ENCODE data around the gene TRIM26.

The TRIM26 gene

DNA sequence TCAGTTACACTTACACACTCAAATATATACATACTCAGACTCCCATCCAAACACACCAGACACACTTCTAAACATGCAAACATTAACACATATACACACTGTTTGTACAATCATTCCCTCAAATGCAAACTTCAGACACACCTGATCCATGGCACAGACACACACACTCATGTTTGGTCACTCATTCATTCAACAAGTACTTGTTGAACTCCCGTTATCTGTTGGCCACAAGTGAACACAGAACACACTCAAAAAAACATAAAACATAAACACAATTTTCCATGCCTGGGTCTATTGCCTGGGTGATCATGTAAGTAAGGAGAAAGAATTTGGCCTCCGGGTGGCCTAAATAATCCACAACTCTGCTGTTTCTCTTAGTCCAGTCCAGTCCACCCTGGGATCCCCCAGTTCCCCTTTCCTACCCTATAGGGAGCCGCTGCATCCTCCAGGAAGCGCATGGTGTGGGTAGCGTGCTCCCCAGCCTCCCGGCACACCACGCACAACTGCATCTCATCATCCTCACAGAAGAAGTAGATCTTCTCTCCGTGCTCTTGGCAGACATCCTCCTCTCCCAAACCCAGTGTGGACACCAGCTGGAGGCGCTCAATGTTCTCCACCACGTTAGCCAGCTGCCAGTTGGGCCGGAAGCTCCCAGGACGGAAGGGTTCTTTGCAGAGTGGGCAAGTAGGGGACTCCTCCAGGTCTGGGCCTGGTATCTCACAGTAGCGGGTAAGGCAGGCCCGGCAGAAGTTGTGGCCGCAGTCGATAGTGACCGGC is 53.0 kb downstream of the TRIM26 start:
- ATAC-seq, result no peak
- no peak for TF ChIP-seq ARNTL (CRISPR knock-in tag; IDR thresholded peaks at IDR 0.05; ENCODE audit: borderline replicate concordance, low read depth)

DNA sequence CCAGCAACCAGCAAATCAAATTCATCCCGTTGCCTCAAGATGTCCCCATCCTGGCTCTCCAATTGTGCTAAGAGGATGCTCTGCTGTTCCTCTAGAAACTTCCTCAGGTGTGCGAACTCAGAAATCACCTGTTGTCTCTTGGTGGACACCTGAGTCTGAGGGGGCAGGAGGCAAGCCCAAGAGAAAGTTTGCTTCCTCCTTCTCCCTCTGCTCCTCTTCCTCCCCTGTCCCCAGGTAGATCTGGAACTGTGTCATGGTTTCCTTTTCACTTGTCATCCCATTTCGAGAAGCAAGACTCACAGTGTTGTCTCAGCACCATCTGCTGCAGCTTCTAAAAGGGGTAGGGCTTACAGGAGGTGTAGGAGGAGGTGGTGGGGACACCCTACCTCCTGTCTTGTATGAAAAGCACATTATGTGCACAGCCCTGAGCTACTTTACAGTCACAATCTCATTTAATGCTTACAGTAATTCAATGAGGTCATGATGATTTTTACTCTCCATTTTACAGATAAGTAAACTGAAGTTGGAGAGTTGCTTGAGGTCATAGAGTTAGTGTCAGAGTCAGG is 54.6 kb downstream of the TRIM26 start:
- ATAC-seq, result no peak
- TF ChIP-seq PPARA (CRISPR knock-in tag; IDR thresholded peaks at IDR 0.05; ENCODE audit: borderline replicate concordance), result no peak
- no peak for TF ChIP-seq ZFP30 (CRISPR knock-in tag; IDR thresholded peaks at IDR 0.05)
- TF ChIP-seq GLIS3 (CRISPR knock-in tag; IDR thresholded peaks at IDR 0.05), result no peak
- no peak for TF ChIP-seq RARB (CRISPR knock-in tag; IDR thresholded peaks at IDR 0.05)
- no peak for TF ChIP-seq ZNF8 (CRISPR knock-in tag; IDR thresholded peaks at IDR 0.05)
- no peak for TF ChIP-seq ESRRG (CRISPR knock-in tag; IDR thresholded peaks at IDR 0.05)
- TF ChIP-seq BACH2 (CRISPR knock-in tag; IDR thresholded peaks at IDR 0.05; ENCODE audit: borderline replicate concordance), result no peak
- no peak for TF ChIP-seq ARNTL (CRISPR knock-in tag; IDR thresholded peaks at IDR 0.05; ENCODE audit: borderline replicate concordance, low read depth)

DNA sequence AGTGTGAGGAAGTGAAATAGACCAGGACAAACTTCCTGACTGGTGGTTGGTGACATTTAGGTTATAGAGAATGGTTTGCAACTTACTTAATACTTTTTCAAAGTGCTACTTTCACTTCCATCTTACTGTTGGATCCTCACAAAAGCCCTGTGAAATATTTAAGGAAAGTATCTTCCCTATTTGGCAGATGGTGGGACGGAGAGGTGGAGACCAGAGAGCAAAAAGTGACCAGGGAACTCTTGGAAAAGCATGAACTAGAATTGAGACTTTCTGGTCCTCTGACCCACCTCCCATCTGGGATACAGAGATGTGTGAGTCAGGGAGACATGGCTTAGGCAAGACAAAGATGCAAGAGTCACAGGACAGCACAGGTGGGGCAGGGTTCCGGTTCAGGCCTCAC is 55.2 kb downstream of the TRIM26 start:
- no peak for ATAC-seq
- TF ChIP-seq TSHZ2 (CRISPR knock-in tag; IDR thresholded peaks at IDR 0.05) (no peak), ZFP3 (CRISPR knock-in tag; IDR thresholded peaks at IDR 0.05) (no peak), ZNF70 (CRISPR knock-in tag; IDR thresholded peaks at IDR 0.05) (no peak), TCF4 (CRISPR knock-in tag; IDR thresholded peaks at IDR 0.05; ENCODE audit: borderline replicate concordance) (no peak), SNAI2 (CRISPR knock-in tag; IDR thresholded peaks at IDR 0.05) (no peak), OSR1 (CRISPR knock-in tag; IDR thresholded peaks at IDR 0.05) (no peak), CSDC2 (CRISPR knock-in tag; IDR thresholded peaks at IDR 0.05) (no peak), ZC3H10 (CRISPR knock-in tag; IDR thresholded peaks at IDR 0.05) (no peak), GLIS3 (CRISPR knock-in tag; IDR thresholded peaks at IDR 0.05) (no peak), BACH2 (CRISPR knock-in tag; IDR thresholded peaks at IDR 0.05; ENCODE audit: borderline replicate concordance) (no peak), ESRRG (CRISPR knock-in tag; IDR thresholded peaks at IDR 0.05) (no peak), POU6F1 (CRISPR knock-in tag; IDR thresholded peaks at IDR 0.05; ENCODE audit: borderline replicate concordance, low read depth) (no peak)
- TF ChIP-seq, protein P1, sequence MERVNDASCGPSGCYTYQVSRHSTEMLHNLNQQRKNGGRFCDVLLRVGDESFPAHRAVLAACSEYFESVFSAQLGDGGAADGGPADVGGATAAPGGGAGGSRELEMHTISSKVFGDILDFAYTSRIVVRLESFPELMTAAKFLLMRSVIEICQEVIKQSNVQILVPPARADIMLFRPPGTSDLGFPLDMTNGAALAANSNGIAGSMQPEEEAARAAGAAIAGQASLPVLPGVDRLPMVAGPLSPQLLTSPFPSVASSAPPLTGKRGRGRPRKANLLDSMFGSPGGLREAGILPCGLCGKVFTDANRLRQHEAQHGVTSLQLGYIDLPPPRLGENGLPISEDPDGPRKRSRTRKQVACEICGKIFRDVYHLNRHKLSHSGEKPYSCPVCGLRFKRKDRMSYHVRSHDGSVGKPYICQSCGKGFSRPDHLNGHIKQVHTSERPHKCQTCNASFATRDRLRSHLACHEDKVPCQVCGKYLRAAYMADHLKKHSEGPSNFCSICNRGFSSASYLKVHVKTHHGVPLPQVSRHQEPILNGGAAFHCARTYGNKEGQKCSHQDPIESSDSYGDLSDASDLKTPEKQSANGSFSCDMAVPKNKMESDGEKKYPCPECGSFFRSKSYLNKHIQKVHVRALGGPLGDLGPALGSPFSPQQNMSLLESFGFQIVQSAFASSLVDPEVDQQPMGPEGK (CRISPR knock-in tag; IDR thresholded peaks at IDR 0.05; ENCODE audit: borderline replicate concordance), result no peak

DNA sequence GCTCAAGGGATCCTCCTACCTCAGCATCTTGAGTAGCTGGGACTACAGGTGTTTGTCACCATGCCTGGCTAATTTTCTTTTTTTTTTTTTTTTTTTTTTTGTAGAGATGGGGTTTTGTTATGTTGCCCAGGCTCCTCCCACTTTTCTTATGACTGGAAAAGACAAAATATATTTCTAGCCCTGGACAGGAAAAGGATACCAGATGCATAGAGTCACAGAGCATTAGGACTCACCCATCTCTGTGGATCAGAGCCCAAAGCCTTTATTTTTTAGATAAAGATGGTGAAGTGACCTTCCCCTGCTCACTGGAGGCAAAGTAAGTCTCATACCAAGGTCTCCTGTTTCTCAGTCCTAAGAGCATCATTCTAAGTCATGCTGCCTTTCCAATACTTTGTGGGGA is 55.6 kb downstream of the TRIM26 start:
- ATAC-seq, result no peak
- no peak for TF ChIP-seq TOX (CRISPR knock-in tag; IDR thresholded peaks at IDR 0.05; ENCODE audit: borderline replicate concordance)
- no peak for TF ChIP-seq ARNTL (CRISPR knock-in tag; IDR thresholded peaks at IDR 0.05; ENCODE audit: borderline replicate concordance, low read depth)
- no peak for TF ChIP-seq ZNF565 (CRISPR knock-in tag; conservative IDR thresholded peaks at IDR 0.05; ENCODE audit: low read depth)
- TF ChIP-seq ZNF8 (CRISPR knock-in tag; IDR thresholded peaks at IDR 0.05), result no peak
- no peak for TF ChIP-seq ZFP30 (CRISPR knock-in tag; IDR thresholded peaks at IDR 0.05)
- TF ChIP-seq BACH2 (CRISPR knock-in tag; IDR thresholded peaks at IDR 0.05; ENCODE audit: borderline replicate concordance), result no peak
- TF ChIP-seq, protein P2, sequence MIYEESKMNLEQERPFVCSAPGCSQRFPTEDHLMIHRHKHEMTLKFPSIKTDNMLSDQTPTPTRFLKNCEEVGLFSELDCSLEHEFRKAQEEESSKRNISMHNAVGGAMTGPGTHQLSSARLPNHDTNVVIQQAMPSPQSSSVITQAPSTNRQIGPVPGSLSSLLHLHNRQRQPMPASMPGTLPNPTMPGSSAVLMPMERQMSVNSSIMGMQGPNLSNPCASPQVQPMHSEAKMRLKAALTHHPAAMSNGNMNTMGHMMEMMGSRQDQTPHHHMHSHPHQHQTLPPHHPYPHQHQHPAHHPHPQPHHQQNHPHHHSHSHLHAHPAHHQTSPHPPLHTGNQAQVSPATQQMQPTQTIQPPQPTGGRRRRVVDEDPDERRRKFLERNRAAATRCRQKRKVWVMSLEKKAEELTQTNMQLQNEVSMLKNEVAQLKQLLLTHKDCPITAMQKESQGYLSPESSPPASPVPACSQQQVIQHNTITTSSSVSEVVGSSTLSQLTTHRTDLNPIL (CRISPR knock-in tag; IDR thresholded peaks at IDR 0.05; ENCODE audit: low read depth), result no peak
- TF ChIP-seq PPARA (CRISPR knock-in tag; IDR thresholded peaks at IDR 0.05; ENCODE audit: borderline replicate concordance), result no peak
- no peak for TF ChIP-seq OSR1 (CRISPR knock-in tag; IDR thresholded peaks at IDR 0.05)
- TF ChIP-seq CSRNP3 (CRISPR knock-in tag; IDR thresholded peaks at IDR 0.05), result no peak
- no peak for TF ChIP-seq RARB (CRISPR knock-in tag; IDR thresholded peaks at IDR 0.05)
- TF ChIP-seq ISL1 (CRISPR knock-in tag; IDR thresholded peaks at IDR 0.05), result no peak
- TF ChIP-seq POU6F1 (CRISPR knock-in tag; IDR thresholded peaks at IDR 0.05; ENCODE audit: borderline replicate concordance, low read depth), result no peak
- TF ChIP-seq TCF4 (CRISPR knock-in tag; IDR thresholded peaks at IDR 0.05; ENCODE audit: borderline replicate concordance), result no peak
